Hematopoietic multipotent progenitor cell treated with erythropoietin and hydrocortisone succinate and interleukin-3 and kit ligand, for 17 days (in vitro differentiated cells): Measurements from ENCODE around the gene RREB1.

Experiments used
- DNase-seq: peaks from one replicate; pipeline ENCODE4 v3.0.0-alpha.2; 2015; ENCODE audit warnings: low spot score

RREB1 gene

GRCh38 chr6:7163661-7164071, 55.9 kb downstream of the RREB1 start:
- DNase-seq = no peak

GRCh38 chr6:7164536-7165001, 56.8 kb downstream of the RREB1 start:
- DNase-seq = no peak

GRCh38 chr6:7165002-7165889, 57.5 kb downstream of the RREB1 start:
- DNase-seq = peak; percentile 73

GRCh38 chr6:7165890-7166267, 58.1 kb downstream of the RREB1 start:
- no peak for DNase-seq

GRCh38 chr6:7166410-7167293, 58.9 kb downstream of the RREB1 start:
- peak; percentile 55 for DNase-seq

- no peak for DNase-seq
Observed at GRCh38 chr6:7169296-7169721, 61.5 kb downstream of the RREB1 start.

- DNase-seq = no peak
Observed at GRCh38 chr6:7170117-7170732, 62.5 kb downstream of the RREB1 start.

- no peak for DNase-seq
Observed at GRCh38 chr6:7171119-7171518, 63.4 kb downstream of the RREB1 start.

- no peak for DNase-seq
Observed at GRCh38 chr6:7171733-7172132, 64.0 kb downstream of the RREB1 start.

- no peak for DNase-seq
Observed at GRCh38 chr6:7172649-7173048, 64.9 kb downstream of the RREB1 start.

GRCh38 chr6:7173843-7174503, 66.2 kb downstream of the RREB1 start:
- DNase-seq = no peak

GRCh38 chr6:7175462-7175861, 67.7 kb downstream of the RREB1 start:
- no peak for DNase-seq

GRCh38 chr6:7176208-7176607, 68.4 kb downstream of the RREB1 start:
- no peak for DNase-seq

GRCh38 chr6:7178280-7178679, 70.5 kb downstream of the RREB1 start:
- no peak for DNase-seq

- peak; percentile 31 for DNase-seq
Observed at GRCh38 chr6:7180751-7181150, 73.0 kb downstream of the RREB1 start.

- DNase-seq = no peak
Observed at GRCh38 chr6:7183707-7184106, 75.9 kb downstream of the RREB1 start.

GRCh38 chr6:7184502-7184901, 76.7 kb downstream of the RREB1 start:
- no peak for DNase-seq

GRCh38 chr6:7185561-7185960, 77.8 kb downstream of the RREB1 start:
- DNase-seq = no peak

- no peak for DNase-seq
Observed at GRCh38 chr6:7188492-7188891, 80.7 kb downstream of the RREB1 start.

- no peak for DNase-seq
Observed at GRCh38 chr6:7189101-7189758, 81.5 kb downstream of the RREB1 start.

GRCh38 chr6:7190791-7191190, 83.0 kb downstream of the RREB1 start:
- DNase-seq = no peak
